ENCODE results near the gene CCDC181.
A peak's percentile ranks its signal among the peaks of the same experiment; 100 is the strongest.
"Not testable (repeated sequence)": the region's sequence is repeated elsewhere in the genome, so short reads cannot be mapped to it uniquely, and the experiment has no call there.

Gene CCDC181

DNA sequence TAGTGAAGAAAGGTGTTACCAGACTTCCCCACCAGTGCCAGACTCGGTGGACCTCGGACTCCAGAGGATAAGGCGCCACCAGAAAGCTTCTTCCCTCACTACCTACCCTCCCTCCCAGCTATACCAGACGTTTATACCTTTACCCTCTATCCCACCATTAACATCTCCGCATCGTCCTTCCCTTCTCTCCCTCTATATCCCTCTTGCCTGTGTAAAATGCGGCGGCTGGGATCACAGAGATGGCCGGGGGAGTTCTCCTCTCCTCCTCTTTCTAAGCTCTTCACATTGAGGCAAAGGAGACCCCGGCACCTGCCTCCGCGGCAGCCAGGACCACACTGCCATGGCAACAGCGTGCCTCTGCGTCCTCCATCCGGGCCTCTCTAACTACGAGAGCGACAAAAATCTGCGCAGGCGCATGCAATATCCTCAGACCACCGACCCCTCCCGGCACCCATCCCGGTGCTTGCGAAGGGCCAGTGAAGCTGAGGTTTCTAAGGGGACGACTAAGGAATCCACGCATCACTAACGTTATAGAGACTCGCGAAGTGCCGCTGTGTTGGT lies at the start of gene CCDC181:
CCDC181 (minus strand) TSS at position 394 of the 561 bp plus-strand sequence. CDS start 2,547 bp downstream, outside the sequence.
- peak; percentile 10 for DNase-seq

DNA sequence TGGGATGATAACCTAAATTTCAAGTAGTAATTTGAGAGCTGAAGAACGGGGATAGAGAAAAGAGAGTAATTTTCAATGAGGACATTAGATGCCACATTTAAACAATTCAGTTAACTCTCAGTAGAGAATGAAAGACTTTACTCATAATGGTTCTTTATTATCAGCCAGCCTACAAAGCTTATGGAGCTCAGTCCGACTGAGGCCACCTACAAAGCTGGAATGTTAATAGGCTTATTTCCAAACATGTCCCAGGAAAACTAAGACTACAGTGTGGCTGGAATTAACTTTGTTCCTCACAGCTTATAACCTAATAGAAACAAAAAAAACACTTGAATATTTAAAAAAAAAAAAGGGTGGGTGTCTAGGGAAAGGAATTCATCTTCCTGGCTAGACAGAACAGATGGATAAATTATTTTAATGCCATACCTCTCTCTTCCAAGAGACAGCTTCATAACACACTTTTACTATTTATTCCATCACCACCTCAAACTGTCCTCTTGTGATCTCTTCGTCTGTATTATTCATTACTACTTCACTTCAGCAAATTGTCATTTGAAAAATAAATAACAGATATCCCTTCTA lies 48.6 kb upstream of the CCDC181 start:
- no peak for DNase-seq

DNA sequence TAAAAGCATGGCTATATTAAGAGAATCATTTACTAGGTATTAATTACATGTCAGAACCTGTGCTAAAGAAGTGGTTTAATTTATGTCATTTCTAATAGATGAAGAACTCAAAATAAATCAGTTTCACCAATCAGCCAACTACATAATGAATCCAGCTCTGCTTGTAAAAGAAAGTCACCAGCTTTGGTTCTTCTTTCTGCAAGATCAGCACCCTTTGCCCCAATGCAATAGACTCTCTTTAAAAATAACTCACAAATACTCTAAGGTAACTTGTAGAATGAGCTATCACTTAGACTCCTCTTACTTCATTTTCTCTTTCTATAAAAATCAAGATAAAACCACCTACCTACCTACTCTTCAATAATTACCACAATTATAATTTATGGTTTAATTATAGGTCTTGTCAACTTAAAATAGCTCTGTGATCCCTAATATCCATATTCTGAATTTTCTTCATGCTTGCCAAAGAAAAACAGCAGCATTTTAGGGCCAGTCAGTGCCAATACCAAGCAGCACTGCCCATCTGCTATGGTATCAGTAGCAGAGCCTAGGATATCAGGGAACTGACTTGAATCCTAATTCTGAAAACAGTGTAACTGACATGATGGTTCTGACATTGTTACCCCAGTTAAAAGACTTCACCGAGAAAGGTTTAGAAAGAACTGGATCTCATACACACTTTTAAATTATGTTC lies 47.2 kb upstream of the CCDC181 start:
- no peak for DNase-seq

DNA sequence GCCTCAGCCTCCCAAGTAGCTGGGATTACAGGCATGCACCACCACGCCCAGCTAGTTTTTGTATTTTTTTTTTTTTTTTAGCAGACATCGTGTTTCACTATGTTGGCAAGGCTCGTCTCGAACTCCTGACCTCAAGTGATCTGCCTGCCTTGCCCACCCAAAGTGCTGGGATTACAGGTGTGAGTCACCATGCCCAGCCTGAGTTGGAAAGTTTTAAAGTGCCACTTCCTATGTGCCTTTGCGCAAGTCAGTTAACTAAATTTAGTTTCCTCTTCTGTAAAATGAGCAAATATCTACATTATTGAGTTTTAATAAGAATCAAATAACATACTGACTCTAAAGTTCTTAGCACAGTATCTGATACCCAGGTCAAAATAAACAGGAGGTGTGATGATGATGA lies 46.1 kb upstream of the CCDC181 start:
- no peak for DNase-seq

DNA sequence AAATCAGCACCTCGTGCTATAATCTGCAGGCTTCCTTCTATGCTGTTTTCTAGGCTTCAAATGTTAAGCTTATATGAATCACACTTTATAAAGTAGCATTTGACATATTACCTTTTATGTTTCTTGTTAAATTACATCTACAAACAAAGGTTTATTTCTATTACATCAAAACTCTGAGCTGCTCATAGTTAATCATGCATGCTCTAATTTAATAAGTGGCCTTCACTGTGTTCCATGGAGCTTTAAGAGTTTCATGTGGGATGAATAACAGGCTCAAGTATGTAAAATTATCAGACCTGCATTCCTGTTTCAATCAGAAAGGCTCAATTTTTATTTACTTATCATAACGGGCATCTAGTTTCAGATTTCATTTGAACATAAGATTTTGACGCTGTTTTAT lies 45.5 kb upstream of the CCDC181 start:
- no peak for DNase-seq

DNA sequence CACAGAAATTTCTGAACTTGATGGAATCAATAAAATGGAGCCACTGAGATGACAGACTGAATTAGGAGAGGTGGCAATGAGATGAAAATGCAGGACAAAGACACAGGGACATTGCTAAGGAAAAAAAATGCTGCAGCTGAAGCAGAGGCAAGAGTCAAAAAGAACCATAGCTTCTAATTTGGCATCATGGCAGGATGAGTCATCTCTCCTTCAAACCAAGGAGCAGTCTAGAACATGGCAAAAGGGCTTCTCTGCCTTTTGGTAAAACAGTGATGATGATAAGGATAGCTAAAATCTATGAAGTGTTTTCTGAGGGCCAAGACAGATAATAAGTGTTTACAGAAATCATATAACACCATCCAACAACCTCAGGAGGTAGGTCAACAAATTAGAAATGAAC lies 41.7 kb upstream of the CCDC181 start:
- DNase-seq, result no peak

DNA sequence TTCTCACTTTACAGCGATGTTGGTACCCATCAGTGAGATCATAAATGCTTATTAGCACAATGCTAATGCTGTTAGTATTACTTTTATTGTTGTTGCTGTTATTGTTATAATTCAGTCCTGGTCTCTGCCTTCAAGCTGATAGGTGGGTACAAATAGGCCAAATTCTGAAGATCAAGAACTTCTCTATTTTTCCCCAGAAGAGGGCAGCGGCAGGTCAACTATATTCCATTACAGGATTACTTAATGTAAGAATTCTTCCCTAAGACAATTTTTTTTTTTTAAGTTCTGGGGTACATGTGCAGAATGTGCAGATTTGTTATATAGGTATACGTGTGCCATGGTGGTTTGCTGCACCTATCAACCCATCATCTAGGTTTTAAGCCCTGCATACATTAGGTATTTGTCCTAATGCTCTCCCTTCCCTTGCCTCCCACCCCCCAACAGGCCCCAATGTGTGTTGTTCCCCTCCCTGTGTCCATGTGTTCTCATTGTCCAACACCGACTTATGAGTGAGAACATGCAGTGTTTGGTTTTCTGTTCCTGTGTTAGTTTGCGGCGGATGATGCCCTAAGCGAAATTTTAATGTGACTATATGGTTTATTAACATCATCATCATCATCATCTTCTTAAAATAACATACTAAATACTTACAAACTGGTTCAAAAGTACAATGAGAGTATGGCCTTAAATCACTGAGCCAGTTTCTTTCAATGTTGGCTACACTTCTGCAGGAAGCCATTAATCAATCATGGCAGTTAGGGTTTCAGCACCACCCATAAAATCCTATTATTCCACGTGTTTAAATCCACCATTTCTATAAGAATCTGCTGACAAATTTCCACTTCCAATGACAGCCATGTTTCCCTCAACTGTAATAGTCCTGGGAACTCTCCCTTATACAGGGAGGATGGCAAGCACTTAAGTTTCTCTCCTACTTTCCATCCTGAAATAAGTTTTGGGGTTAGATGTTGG lies 39.3 kb upstream of the CCDC181 start:
- DNase-seq, result no peak

DNA sequence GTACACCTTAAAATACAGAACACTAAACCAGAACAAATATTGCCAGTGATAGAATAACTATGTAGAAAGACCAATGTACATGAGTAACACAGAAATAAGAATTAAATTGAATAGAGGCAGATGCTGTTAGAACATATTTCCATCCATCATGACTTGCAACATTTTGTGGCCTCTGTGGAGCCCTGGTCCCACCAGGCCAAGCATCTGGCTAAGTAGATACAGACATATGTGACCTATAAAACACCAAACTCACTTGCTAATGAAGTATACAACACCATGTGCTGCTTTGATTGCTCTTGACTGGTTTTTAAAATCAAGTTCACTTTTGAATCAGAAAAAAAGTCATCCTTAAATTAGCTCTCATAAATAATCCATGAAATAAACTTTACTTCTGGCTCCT lies 38.0 kb upstream of the CCDC181 start:
- no peak for DNase-seq

DNA sequence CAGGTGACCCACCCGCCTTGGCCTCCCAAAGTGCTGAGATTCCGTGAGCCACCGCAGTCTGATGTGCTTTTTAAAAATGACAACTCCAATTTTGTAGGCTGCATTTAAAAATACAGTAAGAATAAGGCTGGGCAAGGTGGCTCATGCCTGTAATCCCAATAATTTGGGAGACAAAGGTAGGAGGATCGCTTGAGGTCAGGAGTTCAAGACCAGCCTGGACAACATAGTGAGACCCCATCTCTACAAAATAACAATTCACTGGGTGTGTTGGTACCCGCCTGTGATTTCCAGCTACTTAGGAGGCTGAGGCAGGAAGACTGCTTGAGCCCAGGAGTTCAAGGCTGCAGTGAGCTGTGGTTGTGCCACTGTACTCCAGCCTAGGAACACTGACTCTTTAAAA lies 35.1 kb upstream of the CCDC181 start:
- DNase-seq, result no peak

DNA sequence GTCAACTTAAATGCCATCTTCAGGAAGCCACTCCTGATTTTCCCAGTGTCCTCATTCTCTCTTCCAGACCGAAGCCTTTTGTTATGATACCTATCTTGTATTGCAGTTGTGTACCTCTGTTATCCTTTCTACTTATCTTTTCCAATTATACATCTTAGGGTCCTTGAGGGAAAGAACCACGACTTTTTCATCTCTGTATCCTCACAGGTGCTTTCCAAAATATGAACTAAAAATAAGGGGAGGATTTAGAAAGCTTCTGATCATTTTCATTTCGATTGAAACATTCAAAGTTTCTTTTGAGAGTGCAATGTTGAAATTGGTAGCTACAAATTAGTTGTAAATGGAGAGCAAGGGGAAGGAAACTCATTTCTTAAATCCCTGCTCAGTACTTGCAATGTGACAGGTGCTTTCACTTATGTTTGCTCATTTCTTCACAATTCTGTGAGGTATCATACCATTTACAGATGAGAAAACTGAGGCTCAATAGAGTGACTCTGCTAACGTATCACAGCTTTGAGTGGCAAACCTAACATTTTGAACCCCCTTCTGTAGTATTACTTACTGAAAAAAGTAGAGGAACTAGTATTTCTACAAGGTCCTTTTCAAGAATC lies 34.2 kb upstream of the CCDC181 start:
- no peak for DNase-seq

DNA sequence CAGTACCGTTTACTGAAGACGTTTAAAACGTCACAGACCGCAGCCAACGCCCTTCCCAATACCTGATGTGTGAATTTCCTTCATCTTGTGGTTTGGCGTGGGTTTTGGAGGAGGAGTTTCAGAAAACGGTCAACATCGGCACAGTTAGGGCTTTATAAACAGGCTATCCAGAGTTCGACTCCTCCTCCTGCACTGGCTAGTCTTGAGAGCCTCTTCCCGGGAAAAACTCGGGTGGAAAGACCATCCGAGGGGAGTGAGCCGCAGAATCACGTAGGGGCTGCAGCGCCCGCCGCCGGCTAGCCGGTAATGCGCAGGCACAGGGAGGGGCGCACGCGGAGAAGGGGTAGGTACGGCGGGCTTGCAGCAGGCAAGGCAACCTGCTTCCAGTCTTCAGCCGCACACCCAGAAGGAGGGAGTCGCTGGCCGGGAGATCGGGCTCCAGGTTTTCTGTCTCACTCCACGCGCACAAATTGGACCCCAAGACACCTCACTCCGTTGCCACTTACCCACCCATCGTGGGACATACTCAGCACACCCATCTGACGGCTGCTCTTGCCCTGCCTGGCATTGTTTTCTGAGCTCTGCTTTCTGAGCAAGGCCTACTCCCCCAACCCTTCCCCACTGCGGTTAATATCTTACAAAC lies 33.0 kb upstream of the CCDC181 start:
- DNase-seq, result no peak

DNA sequence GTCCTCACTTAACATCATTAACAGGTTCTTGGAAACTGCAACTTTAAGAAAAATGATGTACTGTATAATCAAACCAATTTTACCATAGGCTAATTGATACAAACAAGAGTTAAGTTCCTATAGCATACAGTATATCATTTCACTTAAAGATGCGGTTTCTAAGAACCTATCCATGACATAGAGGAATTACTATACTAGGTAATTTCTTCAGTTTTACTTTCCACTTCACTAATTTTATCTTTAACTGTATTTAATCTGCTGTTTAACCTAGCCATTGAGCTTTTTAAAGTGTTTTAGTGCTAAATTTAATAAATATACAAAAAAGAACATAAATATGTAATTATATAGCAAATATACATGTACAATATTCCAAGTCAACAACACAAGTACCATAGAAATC lies 30.2 kb upstream of the CCDC181 start:
- DNase-seq, result no peak

DNA sequence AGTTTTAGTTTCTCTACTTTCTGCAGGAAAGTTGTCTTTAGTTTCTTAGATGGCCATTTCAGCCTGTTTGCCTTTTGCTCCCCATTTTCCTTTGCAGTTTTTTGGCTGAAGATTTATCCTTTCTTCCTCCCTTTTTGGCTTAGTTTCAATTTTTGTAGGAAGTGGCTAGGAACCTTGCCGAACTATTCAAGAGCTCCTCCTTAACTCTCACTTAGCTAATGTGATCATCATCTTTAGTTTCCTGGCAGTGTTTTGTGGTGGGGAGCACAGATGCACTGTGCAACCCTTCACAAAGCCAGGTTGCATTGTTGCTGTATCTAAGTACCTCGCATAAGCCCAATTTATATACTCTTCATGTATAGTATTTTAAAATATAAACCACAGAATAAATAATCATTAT lies 28.8 kb upstream of the CCDC181 start:
- DNase-seq, result no peak

DNA sequence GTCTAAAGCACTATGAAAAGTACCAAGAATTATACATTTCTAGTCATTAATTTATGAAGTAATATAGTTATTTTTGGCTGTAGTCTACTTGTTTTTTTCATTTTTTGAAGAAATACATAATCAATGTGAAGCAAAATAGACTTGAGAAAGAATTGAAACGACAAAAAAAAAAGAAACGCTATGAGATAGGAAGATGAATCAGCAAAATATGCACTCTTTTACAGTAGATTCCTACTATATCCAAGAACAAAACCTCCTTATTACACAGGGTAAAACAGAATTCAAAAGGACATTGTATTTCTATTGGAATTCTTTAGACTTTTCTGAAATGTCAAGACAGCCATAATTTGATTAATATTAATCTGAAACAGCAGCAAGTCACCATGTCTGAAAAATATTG lies 25.6 kb upstream of the CCDC181 start:
- DNase-seq, result no peak

DNA sequence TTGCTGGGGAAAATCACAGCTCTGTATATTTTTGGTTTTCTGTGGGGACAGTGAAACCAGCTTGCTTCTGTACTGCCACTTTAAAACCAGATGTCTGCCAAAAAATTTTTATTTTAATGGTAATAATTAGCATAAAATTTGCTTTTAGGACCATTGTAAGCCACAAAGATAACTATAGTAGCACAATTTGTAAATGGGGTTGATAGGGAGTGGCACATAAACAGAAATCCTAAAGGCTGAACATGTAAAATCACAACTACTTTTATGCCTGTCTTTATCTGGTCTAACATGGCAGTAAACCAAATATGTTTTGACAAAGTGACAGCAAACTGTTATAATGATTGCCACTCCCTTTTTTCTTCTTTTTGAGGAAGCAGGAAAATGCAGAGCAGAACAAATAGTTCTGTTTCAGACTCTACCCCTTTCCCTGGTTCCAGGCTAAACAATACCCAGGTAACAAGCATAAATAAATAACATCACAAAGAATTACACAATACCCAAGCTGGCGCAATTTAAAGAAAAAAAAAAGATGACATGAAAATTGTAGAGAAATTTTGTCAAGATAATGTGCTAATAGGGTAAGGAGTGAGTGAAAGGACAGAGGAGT lies 24.0 kb upstream of the CCDC181 start:
- no peak for DNase-seq

DNA sequence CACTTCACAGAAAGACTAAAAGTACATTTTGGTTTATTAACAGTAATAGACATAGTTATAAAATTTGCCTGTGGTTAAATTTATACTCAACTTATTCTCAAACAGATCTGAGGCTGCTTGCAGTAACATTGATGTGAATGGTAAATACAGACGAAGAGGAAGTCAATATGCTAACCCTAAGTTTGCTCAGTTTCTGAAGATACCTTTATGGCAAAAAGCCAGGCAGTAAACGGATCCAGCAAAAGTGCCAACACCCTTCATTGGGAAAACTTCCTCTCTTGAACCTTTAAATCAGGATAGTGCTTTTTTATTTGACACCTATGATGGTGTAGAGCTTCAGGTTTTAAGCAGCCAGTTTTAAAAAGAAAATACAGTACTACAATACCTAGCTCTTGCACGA lies 16.6 kb upstream of the CCDC181 start:
- DNase-seq, result no peak

DNA sequence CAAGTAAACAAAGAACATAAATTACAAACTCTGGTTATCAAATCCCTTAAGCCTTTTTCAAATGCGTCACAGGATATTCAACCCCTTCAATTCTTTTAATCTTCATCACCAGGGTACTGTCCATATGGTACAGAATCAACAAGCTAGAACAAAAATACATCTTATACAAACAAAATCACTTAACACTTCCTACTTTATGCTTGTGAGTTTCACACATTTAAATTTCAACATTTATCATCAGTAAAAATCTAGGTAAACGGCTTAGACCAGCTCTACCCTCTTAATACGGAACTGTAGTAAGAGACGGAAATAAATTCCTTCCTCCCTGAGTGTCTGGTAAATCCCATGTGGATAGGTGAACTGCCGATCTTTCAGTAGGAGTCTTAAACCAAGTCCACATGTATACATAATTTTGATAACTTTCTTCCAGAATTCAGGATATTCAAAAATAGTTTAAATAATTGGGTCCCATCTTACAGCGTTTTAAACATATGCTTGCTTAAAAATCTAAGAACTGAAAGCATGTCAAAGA lies 1.0 kb downstream of the CCDC181 start:
- DNase-seq, result no peak

DNA sequence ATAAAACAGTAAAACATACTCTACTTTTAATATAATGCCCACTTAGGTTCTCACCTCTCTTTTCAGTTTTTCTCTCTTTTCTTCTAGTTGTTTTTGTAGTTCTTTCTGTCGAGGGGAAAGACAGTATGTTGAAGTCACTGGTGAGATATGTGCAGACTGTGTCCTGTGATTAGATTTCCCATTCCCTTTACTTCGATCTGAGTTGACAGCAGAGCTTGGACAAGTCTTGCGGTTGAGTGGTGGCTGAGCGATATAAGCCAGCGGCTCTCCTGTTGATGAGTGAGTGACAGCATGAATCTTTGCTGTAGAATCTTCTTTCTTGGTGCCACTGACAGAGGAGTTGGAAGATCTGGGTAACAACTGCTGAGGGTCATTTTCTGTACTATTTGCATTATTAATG lies 6.0 kb downstream of the CCDC181 start:
- no peak for DNase-seq

DNA sequence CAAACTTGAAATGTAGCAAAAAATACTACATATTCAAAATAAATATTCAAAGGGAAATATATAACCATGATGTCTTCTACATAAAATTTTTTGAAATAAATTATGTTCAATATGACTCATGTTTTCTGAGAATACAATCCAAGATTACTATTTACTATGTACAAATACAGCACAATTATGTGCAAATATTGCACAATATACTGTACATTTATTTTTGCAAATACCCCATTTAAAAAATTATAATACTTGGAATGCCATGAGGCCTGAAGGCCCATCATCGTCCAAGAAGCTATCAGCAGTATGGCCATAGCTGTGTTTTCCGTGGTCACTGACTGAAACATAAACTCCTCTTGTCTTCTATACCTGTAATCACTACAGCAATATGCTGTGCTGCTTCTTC lies 12.3 kb downstream of the CCDC181 start:
- DNase-seq, result no peak

DNA sequence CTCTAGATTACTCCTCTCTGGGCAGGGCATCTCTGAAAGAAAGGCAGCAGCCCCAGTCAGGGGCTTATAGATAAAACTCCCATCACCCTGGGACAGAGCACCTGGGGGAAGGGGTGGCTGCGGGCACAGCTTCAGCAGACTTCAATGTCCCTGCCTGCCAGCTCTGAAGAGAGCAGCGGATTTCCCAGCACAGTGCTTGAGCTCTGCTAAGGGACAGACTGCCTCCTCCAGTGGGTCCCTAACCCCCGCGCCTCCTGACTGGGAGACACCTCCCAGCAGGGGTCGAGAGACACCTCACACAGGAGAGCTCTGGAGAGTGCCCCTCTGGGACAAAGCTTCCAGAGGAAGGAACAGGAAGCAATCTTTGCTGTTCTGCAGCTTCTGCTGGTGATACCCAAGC lies 18.9 kb downstream of the CCDC181 start:
- DNase-seq, result not testable (repeated sequence)

DNA sequence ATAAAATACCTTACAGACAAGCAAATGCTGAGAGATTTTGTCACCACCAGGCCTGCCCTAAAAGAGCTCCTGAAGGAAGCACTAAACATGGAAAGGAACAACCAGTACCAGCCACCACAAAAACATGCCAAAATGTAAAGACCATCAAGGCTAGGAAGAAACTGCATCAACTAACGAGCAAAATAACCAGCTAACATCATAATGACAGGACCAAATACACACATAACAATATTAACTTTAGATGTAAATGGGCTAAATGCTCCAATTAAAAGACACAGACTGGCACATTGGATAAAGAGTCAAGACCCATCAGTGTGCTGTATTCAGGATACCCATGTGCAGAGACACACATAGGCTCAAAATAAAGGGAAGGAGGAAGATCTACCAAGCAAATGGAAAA lies 24.7 kb downstream of the CCDC181 start:
- DNase-seq, result not testable (repeated sequence)

DNA sequence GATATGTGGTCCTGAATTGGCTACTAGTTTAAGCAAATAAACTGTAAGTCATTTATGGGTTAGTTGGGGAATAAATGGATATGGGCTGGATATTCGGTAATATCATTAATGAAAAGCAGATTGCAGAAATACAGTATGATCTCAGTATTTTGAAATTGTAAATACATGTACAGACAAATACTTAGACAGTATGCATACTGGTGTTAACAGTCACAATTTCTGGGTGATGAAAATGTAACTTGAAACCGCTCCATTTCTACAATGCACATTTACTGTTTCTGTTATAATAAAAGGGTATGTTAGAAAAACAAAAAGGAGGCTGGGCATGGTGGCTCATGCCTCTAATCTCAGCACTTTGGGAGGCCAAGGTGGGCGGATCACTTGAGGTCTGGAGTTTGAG lies 31.3 kb downstream of the CCDC181 start:
- no peak for DNase-seq

Data from KG1 (cell line).